ENCODE measurements around the gene OR13C3.
"Not testable (repeated sequence)": the region's sequence is repeated elsewhere in the genome, so short reads cannot be mapped to it uniquely, and the experiment has no call there.

OR13C3 gene

DNA sequence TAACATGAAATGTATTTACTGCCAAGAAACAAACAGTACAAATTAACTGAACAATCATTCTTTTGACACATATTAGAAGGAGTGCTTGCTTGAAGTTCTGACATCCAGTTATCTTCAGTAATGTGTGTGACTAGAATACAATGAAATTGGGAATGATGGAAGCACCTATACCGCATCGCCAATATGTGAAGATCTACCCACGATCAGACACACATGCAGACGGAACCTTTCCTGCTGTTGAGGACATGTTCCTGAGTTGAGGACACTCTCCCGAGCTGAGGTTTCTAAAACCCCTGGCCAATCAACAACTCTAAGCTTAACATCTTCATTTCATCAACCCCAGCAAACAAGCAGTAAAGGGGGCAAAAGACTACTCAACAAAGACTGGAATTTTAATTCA lies at the start of gene OR13C3:
OR13C3 (minus strand) TSS at position 101 of the 400 bp plus-strand sequence. CDS start 133 bp downstream, outside the sequence.
- Mint-ChIP-seq H3K4me3 (no peak within 1 kb of the TSS), H3K27ac (no peak within 1 kb of the TSS), H3K27me3 (no peaks in the 10 kb centered on the region), H3K9me3 (ENCODE audit: low read depth) (no peaks in the 10 kb centered on the region), H3K4me1 (ENCODE audit: low read depth) (no peaks in the 10 kb centered on the region), H3K36me3 (no peaks in the 10 kb centered on the region)

GRCh38 chr9:104580562-104580961 lies 43.9 kb upstream of the OR13C3 start:
- Mint-ChIP-seq H3K9me3 (ENCODE audit: low read depth) (no peaks in the 10 kb centered on the region), H3K27ac (no peak overlapping the region), H3K27me3 (no peaks in the 10 kb centered on the region), H3K4me3 (no peak overlapping the region), H3K36me3 (no peaks in the 10 kb centered on the region), H3K4me1 (ENCODE audit: low read depth) (no peaks in the 10 kb centered on the region)

DNA sequence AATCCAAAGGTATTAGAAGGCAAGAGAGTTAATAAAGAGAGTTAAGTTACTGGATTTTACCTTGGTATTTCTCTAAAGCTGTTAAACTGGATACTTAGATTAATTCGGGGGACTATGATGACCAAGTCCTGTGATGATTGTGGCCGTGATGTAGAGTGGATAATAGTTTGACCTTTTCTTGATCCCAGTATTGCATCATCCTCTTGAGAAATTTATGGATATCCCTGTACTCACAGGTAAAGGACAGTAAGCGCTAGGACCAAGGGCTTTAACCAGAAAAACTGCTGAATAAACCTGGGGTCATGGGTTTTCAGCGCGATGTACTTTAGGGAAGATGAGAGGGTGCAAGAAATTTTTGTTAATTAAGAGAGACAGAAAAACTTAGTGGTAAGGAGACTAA lies 40.6 kb upstream of the OR13C3 start:
- Mint-ChIP-seq H3K36me3 (no peaks in the 10 kb centered on the region), H3K27ac (no peak overlapping the region), H3K4me1 (ENCODE audit: low read depth) (no peaks in the 10 kb centered on the region), H3K4me3 (no peak overlapping the region), H3K27me3 (no peaks in the 10 kb centered on the region), H3K9me3 (ENCODE audit: low read depth) (peaks cover 16% of the 10 kb centered on the region)

DNA sequence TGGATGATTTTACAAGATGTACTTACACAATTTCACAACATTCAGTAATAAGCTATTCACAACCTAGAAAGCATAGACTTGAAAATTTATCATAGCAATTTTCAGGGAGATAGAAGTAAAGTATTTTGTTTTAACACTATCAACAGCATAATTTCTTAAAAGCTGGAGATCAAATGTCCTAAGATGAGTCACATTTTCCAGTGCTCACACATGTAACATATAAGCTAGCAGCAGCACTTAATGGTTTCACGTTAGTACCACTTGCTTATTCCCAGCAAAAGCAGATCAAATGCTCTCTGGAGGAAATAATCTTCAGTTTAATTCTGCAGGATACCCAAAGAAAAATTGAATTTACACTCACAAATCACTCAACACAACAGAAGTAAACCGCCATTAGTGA lies 38.8 kb upstream of the OR13C3 start:
- Mint-ChIP-seq H3K27ac (no peak overlapping the region), H3K4me3 (no peak overlapping the region), H3K4me1 (ENCODE audit: low read depth) (no peaks in the 10 kb centered on the region), H3K36me3 (no peaks in the 10 kb centered on the region), H3K9me3 (ENCODE audit: low read depth) (peaks cover 16% of the 10 kb centered on the region), H3K27me3 (no peaks in the 10 kb centered on the region)

- Mint-ChIP-seq H3K27me3 (no peaks in the 10 kb centered on the region), H3K36me3 (no peaks in the 10 kb centered on the region), H3K27ac (no peak overlapping the region), H3K9me3 (ENCODE audit: low read depth) (peaks cover 16% of the 10 kb centered on the region), H3K4me1 (ENCODE audit: low read depth) (no peaks in the 10 kb centered on the region), H3K4me3 (no peak overlapping the region)
Measured at GRCh38 chr9:104572612-104573011, 36.0 kb upstream of the OR13C3 start.

DNA sequence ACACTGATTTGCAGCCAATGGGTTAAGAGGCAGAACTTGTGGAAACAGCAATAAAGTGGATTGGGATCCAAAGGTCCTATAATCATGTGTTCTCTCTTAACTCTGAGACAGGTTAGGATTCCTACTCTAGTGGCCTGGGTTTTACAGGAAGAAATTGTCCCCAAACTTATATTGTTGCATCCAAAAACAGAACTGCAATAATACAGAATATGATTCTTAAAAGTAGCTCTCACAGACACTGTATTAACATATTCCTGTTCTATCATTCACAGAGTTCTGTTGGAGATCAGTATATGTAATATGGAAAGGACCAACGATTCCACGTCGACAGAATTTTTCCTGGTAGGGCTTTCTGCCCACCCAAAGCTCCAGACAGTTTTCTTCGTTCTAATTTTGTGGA lies 32.2 kb upstream of the OR13C3 start, which contains the start of gene OR13C8:
OR13C8 (plus strand) TSS at position 301 of the 400 bp plus-strand sequence; CDS start at position 301, 0 bp downstream.
- H3K36me3 Mint-ChIP-seq: no peaks in the 10 kb centered on the region
- no peak within 1 kb of the TSS for H3K4me3 Mint-ChIP-seq
- no peaks in the 10 kb centered on the region for H3K4me1 Mint-ChIP-seq (ENCODE audit: low read depth)
- H3K9me3 Mint-ChIP-seq (ENCODE audit: low read depth): peaks cover 12% of the 10 kb centered on the region
- no peak within 1 kb of the TSS for H3K27ac Mint-ChIP-seq
- no peaks in the 10 kb centered on the region for H3K27me3 Mint-ChIP-seq

GRCh38 chr9:104564358-104564757 lies 27.7 kb upstream of the OR13C3 start:
- Mint-ChIP-seq H3K27me3 (no peaks in the 10 kb centered on the region), H3K9me3 (ENCODE audit: low read depth) (no peaks in the 10 kb centered on the region), H3K36me3 (no peaks in the 10 kb centered on the region), H3K27ac (no peak overlapping the region), H3K4me1 (ENCODE audit: low read depth) (no peaks in the 10 kb centered on the region), H3K4me3 (no peak overlapping the region)

DNA sequence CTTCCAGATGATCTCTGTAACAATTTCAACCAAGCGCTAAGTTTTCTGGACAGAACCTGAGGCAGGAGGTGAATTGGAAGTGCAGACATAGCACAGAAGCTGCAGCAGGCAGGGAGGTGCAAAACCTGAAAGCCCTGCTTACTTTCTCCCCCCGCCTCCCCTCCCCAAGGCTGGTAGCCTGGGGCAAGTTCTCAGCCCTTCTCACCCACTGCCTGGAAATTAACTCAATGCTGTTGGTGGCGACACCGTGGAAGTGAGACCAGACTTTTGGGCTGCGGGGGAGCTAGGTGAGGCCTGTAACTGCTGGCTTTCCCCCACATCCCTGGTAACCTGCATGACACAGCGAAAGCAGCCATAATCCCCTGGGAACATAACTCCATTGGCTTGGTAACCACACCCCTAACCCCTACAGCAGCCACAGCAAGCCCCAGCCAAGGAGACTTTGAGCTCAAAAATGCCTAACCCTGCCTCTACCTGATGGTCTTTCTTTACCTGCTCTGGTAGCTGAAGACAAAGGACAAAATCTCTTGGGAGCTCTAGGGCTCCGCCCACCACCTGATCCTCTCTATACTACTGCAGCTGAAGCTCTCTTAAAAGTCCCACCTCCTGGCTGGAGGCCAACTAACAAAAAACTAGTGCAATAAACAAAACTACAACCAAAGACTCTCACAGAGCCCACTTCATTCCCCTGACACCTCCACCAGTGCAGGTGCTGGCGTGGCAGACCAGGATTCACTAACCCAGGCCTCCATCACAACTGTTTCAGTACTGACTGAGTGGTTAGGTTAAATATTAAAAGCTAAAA lies 20.4 kb upstream of the OR13C3 start:
- Mint-ChIP-seq H3K27me3 (no peaks in the 10 kb centered on the region), H3K4me3 (no peak overlapping the region), H3K9me3 (ENCODE audit: low read depth) (peaks cover 11% of the 10 kb centered on the region), H3K4me1 (ENCODE audit: low read depth) (no peaks in the 10 kb centered on the region), H3K36me3 (no peaks in the 10 kb centered on the region), H3K27ac (no peak overlapping the region)

DNA sequence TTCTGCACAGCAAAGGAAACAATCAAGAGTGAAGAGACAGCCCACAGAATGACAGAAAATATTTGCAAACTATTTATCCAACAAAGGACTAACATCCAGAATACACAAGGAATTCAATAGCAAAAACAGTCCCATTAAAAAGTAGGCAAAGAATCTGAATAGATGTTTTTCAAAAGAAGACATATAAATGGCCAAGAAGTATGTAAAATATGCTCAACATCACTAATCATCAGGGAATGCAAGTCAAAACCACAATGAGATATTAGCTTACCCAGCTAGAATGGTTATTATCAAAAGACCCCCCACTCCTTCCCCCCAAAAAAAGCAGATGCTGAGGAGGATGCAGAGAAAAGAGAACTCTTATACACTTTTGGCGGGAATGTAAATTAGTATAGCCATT lies 18.9 kb upstream of the OR13C3 start:
- peaks cover 11% of the 10 kb centered on the region for H3K9me3 Mint-ChIP-seq (ENCODE audit: low read depth)
- H3K36me3 Mint-ChIP-seq: no peaks in the 10 kb centered on the region
- no peak overlapping the region for H3K4me3 Mint-ChIP-seq
- no peaks in the 10 kb centered on the region for H3K27me3 Mint-ChIP-seq
- no peak overlapping the region for H3K27ac Mint-ChIP-seq
- no peaks in the 10 kb centered on the region for H3K4me1 Mint-ChIP-seq (ENCODE audit: low read depth)

GRCh38 chr9:104553261-104553660 lies 16.6 kb upstream of the OR13C3 start:
- no peak overlapping the region for H3K4me3 Mint-ChIP-seq

GRCh38 chr9:104544644-104545043 lies 8.0 kb upstream of the OR13C3 start:
- H3K36me3 Mint-ChIP-seq: no peaks in the 10 kb centered on the region
- no peaks in the 10 kb centered on the region for H3K27me3 Mint-ChIP-seq
- no peak overlapping the region for H3K27ac Mint-ChIP-seq
- H3K9me3 Mint-ChIP-seq (ENCODE audit: low read depth): no peaks in the 10 kb centered on the region
- H3K4me3 Mint-ChIP-seq: no peak overlapping the region
- no peaks in the 10 kb centered on the region for H3K4me1 Mint-ChIP-seq (ENCODE audit: low read depth)

More at GRCh38 chr9:104553261-104553660, 16.6 kb upstream of the OR13C3 start:
- Mint-ChIP-seq H3K27ac (no peak overlapping the region), H3K36me3 (no peaks in the 10 kb centered on the region), H3K27me3 (no peaks in the 10 kb centered on the region), H3K4me1 (ENCODE audit: low read depth) (no peaks in the 10 kb centered on the region), H3K9me3 (ENCODE audit: low read depth) (peaks cover 10% of the 10 kb centered on the region)

DNA sequence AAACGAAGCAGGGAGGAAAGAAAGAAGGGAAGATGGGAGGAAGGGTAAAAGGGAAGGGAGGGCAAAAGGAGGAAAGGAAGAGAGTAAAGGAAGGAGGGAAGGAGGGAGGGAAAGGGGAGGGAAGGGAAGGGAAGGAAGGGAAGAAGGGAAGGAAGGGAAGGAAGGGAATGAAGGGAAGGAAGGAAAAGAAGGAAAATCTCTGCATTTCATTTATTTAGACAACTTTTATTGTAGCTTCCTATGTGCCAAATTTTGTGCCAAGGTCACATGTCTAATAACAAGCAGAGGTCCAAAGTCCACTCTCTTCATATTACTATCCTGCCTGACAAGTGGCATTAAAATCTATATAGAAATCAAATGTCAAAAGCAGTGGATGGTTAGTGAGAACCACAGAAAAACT lies 2.6 kb upstream of the OR13C3 start:
- H3K4me3 Mint-ChIP-seq: no peak overlapping the region

GRCh38 chr9:104527109-104527508 lies 9.5 kb downstream of the OR13C3 start, which contains the start of gene OR13C4:
TSS of gene OR13C4 (minus strand) at chr9:104527209. CDS start at chr9:104527209, 0 bp downstream.
- H3K36me3 Mint-ChIP-seq: no peaks in the 10 kb centered on the region
- no peaks in the 10 kb centered on the region for H3K9me3 Mint-ChIP-seq (ENCODE audit: low read depth)
- no peak within 1 kb of the TSS for H3K27ac Mint-ChIP-seq
- H3K27me3 Mint-ChIP-seq: no peaks in the 10 kb centered on the region
- H3K4me3 Mint-ChIP-seq: no peak within 1 kb of the TSS
- no peaks in the 10 kb centered on the region for H3K4me1 Mint-ChIP-seq (ENCODE audit: low read depth)

More for the DNA sequence above, 2.6 kb upstream of the OR13C3 start:
- Mint-ChIP-seq H3K27me3 (no peaks in the 10 kb centered on the region), H3K36me3 (no peaks in the 10 kb centered on the region), H3K9me3 (ENCODE audit: low read depth) (no peaks in the 10 kb centered on the region), H3K4me1 (ENCODE audit: low read depth) (no peaks in the 10 kb centered on the region), H3K27ac (no peak overlapping the region)

- H3K36me3 Mint-ChIP-seq; H3K27me3 Mint-ChIP-seq; H3K27ac Mint-ChIP-seq; H3K9me3 Mint-ChIP-seq (ENCODE audit: low read depth); H3K4me3 Mint-ChIP-seq; H3K4me1 Mint-ChIP-seq (ENCODE audit: low read depth): not testable (repeated sequence)
Measured at GRCh38 chr9:104520241-104520640, 16.4 kb downstream of the OR13C3 start.

DNA sequence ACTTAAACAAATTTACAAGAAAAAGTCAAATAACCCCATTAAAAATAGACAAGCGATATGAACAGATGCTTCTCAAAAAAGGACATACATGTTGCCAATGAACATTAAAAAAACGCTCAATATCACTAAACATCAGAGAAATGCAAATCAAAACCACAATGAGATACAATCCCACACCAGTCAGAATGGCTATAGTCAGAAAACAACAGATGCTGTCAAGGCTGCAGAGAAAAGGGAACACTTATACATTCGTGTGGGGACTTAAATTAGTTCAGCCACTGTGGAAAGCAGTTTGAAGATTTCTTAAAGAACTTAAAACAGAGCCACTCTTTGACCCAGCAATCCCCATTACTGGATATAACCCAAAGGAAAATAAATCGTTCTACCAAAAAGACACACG lies 21.8 kb downstream of the OR13C3 start:
- Mint-ChIP-seq H3K27ac (no peak overlapping the region), H3K4me1 (ENCODE audit: low read depth) (no peaks in the 10 kb centered on the region), H3K4me3 (no peak overlapping the region), H3K9me3 (ENCODE audit: low read depth) (no peaks in the 10 kb centered on the region), H3K27me3 (peaks cover 4% of the 10 kb centered on the region), H3K36me3 (no peaks in the 10 kb centered on the region)

GRCh38 chr9:104506565-104506964 lies 30.1 kb downstream of the OR13C3 start:
- H3K9me3 Mint-ChIP-seq (ENCODE audit: low read depth): no peaks in the 10 kb centered on the region
- H3K4me1 Mint-ChIP-seq (ENCODE audit: low read depth): no peaks in the 10 kb centered on the region
- H3K27ac Mint-ChIP-seq: no peak overlapping the region
- H3K36me3 Mint-ChIP-seq: no peaks in the 10 kb centered on the region
- no peaks in the 10 kb centered on the region for H3K27me3 Mint-ChIP-seq
- no peak overlapping the region for H3K4me3 Mint-ChIP-seq

All from activated naive CD8-positive, alpha-beta T cell (primary cell).